ENCODE results near the gene ANO2. TPM values are rescaled to one million over a fixed set of nuclear protein-coding genes. Genes with fewer than 3 reads are reported as not detected.

ANO2 gene
- total RNA-seq, result not detected in 2 replicates

GRCh38 chr12:5945071-5946008, at the start of gene ANO2:
Gene ANO2 (minus strand): TSS chr12:5945259. CDS start chr12:5945217, 42 bp downstream.

Small RNAs within 50 kb of the gene (small RNA-seq; reads per million reads assigned to genes)
- gene AC137627.1 (ENCODE audit: low replicate concordance), result not detected

Other genes with a start within 250 kb of the ANO2 start
- 0.22 and 1.3 TPM in 2 replicates for gene VWF, start 179.4 kb upstream of the ANO2 start, total RNA-seq

All from placental pericyte (primary cell).